PFSK-1 (cell line): ENCODE results near the gene EEPD1.

Experiments used
- POLR2AphosphoS5 ChIP-seq: IDR thresholded peaks from 2 replicates; pipeline ENCODE4 v1.6.1; 2012; ENCODE audit warnings: low read depth, mild to moderate bottlenecking, control low read depth, low read length, moderate library complexity
- SIN3A ChIP-seq: IDR thresholded peaks from 2 replicates; pipeline ENCODE4 v1.6.1; 2012; ENCODE audit warnings: mild to moderate bottlenecking, low read length, moderate library complexity, borderline replicate concordance; ENCODE audit not compliant: insufficient read depth

DNA sequence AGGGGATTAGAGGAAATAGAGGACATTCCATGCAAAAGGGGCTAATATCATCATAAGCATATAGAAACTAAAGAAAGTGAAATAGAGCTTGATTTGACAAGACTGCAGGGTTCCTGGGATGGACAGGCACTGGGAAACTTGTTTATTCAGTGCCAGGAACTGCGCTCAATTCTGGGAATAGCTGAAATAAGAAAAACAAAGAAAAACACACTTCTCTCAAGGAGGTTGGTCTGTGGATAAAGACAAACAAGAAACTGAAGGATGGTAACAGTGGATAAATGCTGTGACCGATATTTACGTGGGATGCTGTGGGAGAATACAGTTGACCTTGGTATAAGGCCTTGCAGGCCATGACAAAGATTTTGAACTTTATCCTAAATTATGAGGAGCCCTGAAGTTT, 195.7 kb downstream of the EEPD1 start:
- no peak for TF ChIP-seq POLR2AphosphoS5
- TF ChIP-seq SIN3A, result no peak
